ENCODE results near the gene GMEB1.
A peak's percentile ranks its signal among the peaks of the same experiment; 100 is the strongest.

Gene GMEB1, protein sequence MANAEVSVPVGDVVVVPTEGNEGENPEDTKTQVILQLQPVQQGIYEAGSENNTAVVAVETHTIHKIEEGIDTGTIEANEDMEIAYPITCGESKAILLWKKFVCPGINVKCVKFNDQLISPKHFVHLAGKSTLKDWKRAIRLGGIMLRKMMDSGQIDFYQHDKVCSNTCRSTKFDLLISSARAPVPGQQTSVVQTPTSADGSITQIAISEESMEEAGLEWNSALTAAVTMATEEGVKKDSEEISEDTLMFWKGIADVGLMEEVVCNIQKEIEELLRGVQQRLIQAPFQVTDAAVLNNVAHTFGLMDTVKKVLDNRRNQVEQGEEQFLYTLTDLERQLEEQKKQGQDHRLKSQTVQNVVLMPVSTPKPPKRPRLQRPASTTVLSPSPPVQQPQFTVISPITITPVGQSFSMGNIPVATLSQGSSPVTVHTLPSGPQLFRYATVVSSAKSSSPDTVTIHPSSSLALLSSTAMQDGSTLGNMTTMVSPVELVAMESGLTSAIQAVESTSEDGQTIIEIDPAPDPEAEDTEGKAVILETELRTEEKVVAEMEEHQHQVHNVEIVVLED

DNA sequence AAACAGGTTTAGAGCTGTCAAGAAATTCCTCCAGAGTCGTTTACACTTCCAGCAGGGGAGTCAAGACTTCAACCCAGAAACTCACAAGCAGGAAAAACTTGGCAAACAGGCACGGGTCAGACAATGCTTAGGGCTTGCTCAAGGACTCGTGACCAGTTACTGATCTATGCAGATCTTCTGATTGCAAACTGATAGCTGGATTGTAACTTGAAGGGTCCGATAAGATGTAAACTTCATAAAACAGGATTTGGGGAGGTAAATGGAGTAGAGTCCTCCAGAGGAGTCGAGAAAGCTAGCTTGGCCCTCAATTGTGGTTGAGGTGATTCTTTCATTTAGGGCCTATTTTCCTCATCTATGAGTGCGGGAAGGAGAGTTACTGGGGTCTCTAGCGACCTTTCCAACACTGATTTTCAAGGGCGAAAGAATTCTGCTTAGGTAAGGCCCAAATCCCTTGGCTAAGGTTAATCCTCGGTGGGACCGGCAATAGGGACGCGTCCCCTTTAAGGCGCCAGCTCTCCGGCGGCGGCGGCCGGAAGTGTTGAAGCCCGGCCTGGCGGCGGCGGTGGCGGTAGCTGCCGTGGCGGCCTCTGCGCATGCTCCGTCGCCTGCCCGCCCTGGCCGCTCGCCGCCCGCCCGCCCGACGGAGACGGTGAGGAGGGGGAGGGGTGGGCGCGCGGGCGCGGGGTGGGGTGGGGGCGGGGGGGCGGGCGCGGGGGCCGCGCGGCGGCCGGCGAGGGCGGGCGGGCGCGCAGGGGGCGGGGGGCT, at the start of gene GMEB1:
Gene GMEB1, plus strand, starts transcription at position 594 of the 765 bp plus-strand sequence. CDS start 14,829 bp downstream, outside the sequence.
- peak; percentile 87 for DNase-seq (ENCODE audit: low read depth)
- H3K4me3 ChIP-seq (ENCODE audit: low read length): peak within 1 kb of the TSS; percentile 86
- TF ChIP-seq, protein P1, sequence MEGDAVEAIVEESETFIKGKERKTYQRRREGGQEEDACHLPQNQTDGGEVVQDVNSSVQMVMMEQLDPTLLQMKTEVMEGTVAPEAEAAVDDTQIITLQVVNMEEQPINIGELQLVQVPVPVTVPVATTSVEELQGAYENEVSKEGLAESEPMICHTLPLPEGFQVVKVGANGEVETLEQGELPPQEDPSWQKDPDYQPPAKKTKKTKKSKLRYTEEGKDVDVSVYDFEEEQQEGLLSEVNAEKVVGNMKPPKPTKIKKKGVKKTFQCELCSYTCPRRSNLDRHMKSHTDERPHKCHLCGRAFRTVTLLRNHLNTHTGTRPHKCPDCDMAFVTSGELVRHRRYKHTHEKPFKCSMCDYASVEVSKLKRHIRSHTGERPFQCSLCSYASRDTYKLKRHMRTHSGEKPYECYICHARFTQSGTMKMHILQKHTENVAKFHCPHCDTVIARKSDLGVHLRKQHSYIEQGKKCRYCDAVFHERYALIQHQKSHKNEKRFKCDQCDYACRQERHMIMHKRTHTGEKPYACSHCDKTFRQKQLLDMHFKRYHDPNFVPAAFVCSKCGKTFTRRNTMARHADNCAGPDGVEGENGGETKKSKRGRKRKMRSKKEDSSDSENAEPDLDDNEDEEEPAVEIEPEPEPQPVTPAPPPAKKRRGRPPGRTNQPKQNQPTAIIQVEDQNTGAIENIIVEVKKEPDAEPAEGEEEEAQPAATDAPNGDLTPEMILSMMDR (IDR thresholded peaks at IDR 0.05; ENCODE audit: insufficient read depth, low read depth, low read length, missing control alignments): no peak

DNA sequence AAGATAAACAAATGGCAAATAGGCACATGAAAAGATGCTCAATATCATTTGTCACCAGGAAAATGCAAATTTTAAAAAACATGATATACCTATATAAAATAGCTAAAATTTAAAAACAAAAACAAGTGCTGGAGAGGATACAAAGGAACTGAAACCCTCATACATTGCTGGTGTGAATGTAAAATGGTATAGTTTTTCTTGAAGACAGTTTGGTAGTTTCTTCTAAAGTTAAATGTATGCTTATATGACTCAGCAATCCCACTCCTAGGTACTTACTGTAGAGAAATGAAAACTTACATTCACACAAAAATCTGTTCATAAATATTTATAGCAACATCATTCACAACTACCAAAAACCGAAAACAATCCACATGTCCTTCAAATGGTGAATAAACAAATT, 36.9 kb upstream of the GMEB1 start:
- no peak for DNase-seq (ENCODE audit: low read depth)
- H3K4me3 ChIP-seq (ENCODE audit: low read length): no peak overlapping the region
- TF ChIP-seq, protein P1 (IDR thresholded peaks at IDR 0.05; ENCODE audit: insufficient read depth, low read depth, low read length, missing control alignments): no peak

DNA sequence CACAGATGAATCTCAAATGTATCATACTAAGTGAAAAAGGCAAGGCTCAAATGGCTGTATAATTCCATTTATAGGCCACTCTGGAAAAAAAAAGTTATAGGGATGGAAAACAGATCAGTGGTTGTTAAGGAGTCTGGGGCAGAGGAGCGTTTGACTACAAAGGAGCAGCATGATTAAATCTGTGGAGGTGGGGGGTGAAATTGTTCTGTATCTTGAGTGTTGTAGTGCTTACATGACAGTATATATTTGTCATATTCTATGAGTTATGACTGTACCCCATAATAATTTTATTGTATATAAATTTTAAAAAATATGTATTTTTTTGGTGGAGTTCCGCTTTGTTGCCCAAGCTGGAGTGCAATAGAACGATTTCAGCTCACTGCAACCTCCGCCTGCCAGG, 36.0 kb upstream of the GMEB1 start:
- H3K4me3 ChIP-seq (ENCODE audit: low read length): no peak overlapping the region
- DNase-seq (ENCODE audit: low read depth): no peak
- TF ChIP-seq, protein P1 (IDR thresholded peaks at IDR 0.05; ENCODE audit: insufficient read depth, low read depth, low read length, missing control alignments): no peak

DNA sequence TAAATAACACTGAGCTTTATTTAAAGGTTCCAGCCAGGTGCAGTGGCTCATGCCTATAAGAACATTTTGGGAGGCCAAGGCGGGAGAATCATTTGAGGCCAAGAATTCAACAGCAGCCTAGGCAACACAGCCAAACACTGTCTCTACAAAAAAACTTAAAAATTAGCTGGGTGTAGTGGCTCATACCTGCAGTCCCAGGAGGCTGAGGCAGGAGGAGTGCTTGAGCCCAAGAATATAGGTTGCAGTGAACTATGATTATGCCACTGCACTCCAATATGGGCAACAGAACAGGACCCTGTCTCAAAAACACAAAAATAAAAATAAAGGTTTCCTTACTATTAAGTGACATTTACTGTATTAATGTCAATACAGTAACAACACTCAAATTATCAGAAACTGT, 27.8 kb upstream of the GMEB1 start:
- DNase-seq (ENCODE audit: low read depth): peak; percentile 57
- TF ChIP-seq, protein P1 (IDR thresholded peaks at IDR 0.05; ENCODE audit: insufficient read depth, low read depth, low read length, missing control alignments): peak; percentile 70
- no peak overlapping the region for H3K4me3 ChIP-seq (ENCODE audit: low read length)

DNA sequence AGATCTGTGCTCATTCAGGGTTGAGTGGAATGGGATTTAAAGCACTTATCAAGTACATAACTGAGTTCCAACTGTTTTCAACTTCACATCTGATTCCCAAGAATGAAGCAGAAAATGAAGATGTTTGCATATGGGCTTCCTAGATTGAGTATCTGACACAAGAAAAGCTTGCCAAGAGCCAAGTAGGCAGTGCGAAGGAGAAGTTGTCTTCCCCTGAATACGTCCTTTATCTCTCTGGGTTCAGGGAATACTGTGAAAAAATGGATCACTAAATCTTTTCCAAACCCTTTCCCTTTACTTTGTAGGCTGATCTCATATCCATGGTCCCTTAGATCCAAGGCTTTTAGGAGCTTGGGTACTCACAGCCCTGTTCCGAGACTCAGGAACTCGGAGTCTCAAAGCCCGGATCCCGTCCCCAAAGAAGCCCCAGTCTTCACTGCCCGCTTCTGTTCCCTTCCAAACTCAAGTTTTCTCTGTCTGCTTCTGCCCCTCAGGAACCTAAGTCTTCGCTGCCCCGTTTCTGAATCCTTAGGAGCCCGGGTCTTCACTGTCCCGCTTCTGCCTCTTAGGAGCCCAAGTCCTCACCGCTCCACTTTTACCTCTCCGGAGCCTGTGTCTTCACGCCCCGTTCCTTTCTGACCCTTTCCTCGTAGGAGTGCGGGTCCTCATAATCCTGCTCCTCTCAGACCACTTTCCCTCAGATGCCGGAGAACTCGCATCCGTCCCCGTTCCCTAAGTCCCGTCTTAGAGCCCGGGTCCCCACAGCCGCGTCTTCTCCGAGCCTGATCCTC, 26.3 kb upstream of the GMEB1 start:
- TF ChIP-seq, protein P1 (IDR thresholded peaks at IDR 0.05; ENCODE audit: insufficient read depth, low read depth, low read length, missing control alignments): no peak
- no peak for DNase-seq (ENCODE audit: low read depth)
- H3K4me3 ChIP-seq (ENCODE audit: low read length): peak overlapping the region; percentile 98

DNA sequence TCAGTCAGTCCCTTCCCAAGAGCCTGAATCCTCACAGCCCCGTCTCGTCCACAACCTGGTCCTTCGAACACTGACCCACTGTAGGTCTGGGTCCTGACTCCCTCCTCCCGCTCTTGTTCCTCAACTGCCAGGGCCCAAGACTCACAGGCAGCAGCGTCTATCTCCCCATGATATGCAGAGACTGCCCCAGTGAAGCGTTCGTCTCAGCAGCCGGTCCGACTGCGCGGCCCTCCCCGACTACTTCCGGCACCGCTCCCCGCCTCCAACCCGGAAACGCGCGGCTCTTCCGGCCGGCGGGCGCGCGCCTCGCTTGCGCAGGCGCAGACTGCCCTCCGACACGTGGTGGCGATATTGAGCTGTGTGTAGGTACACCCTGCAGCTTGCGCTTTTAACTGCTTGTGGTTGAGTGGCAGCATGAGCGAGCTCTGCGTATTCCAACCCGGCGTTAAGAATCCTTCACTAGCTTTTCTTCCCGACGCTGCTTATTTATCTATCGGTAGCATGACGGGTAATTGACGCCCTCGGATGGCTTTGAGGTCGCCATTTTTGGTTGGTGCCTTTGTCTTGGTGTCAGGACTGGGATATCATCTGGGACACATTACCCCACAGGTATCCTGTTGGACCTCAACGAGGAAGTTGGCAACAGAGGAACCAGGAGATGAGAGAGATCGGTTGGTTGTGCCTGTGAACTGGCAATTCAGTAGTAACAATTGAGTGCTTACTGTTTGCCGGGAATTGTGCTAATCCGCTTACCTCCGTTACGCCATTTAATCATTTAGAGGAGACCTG, 25.5 kb upstream of the GMEB1 start, which contains the start of gene TAF12:
Gene TAF12, minus strand, starts transcription at position 221 of the 789 bp plus-strand sequence. CDS start 20,986 bp downstream, outside the sequence.
- DNase-seq (ENCODE audit: low read depth): peak; percentile 97
- TF ChIP-seq, protein P1 (IDR thresholded peaks at IDR 0.05; ENCODE audit: insufficient read depth, low read depth, low read length, missing control alignments): peak; percentile 27

More for the DNA sequence above, 25.5 kb upstream of the GMEB1 start, which contains the start of gene TAF12:
- peak within 1 kb of the TSS; percentile 98 for H3K4me3 ChIP-seq (ENCODE audit: low read length)

Measured in epithelial cell of esophagus (primary cell).